HEK293 (cell line): ENCODE measurements around the gene EDEM1.

ENCODE experiments used
- EGR2 ChIP-seq: fragments of 450-650 bp; formaldehyde crosslinking; IDR thresholded peaks from 2 replicates; pipeline ENCODE4 v1.5.1; 2016; ENCODE audit warnings: low read depth, missing biosample characterization, missing genetic modification characterization
- GLI4 ChIP-seq: fragments of 450-650 bp; formaldehyde crosslinking; IDR thresholded peaks from 2 replicates; pipeline ENCODE4 v1.5.1; 2016; ENCODE audit warnings: missing biosample characterization, missing genetic modification characterization
- HOXD13 ChIP-seq: sonication (generic); formaldehyde crosslinking; IDR thresholded peaks from 2 replicates; pipeline ENCODE4 v1.8.0; 2022; ENCODE audit warnings: missing genetic modification reagents, borderline replicate concordance
- KLF9 ChIP-seq: fragments of 450-650 bp; formaldehyde crosslinking; IDR thresholded peaks from 2 replicates; pipeline ENCODE4 v1.5.1; 2016; ENCODE audit warnings: missing biosample characterization, missing genetic modification characterization, low read depth
- PRDM1 ChIP-seq: fragments of 450-650 bp; formaldehyde crosslinking; IDR thresholded peaks from 2 replicates; pipeline ENCODE4; 2016; ENCODE audit warnings: missing biosample characterization, missing genetic modification characterization
- REST ChIP-seq: fragments of 450-650 bp; formaldehyde crosslinking; IDR thresholded peaks from 2 replicates; pipeline ENCODE4 v1.5.1; 2016; ENCODE audit warnings: missing biosample characterization, missing genetic modification characterization
- ZBTB17 ChIP-seq: fragments of 450-650 bp; formaldehyde crosslinking; IDR thresholded peaks from 2 replicates; pipeline ENCODE4 v1.5.1; 2016; ENCODE audit warnings: missing biosample characterization, missing genetic modification characterization
- ZBTB20 ChIP-seq: fragments of 450-650 bp; formaldehyde crosslinking; IDR thresholded peaks from 2 replicates; pipeline ENCODE4 v1.5.1; 2016; ENCODE audit warnings: missing biosample characterization, missing genetic modification characterization
- ZNF121 ChIP-seq: fragments of 450-650 bp; formaldehyde crosslinking; IDR thresholded peaks from 2 replicates; pipeline ENCODE4 v1.5.1; 2016; ENCODE audit warnings: missing biosample characterization, missing genetic modification characterization
- ZNF140 ChIP-seq: fragments of 450-650 bp; formaldehyde crosslinking; IDR thresholded peaks from 2 replicates; pipeline ENCODE4 v1.5.1; 2016; ENCODE audit warnings: missing biosample characterization, missing genetic modification characterization
- ZNF148 ChIP-seq: fragments of 450-650 bp; formaldehyde crosslinking; IDR thresholded peaks from 2 replicates; pipeline ENCODE4 v1.5.0; 2017; ENCODE audit warnings: missing biosample characterization, missing genetic modification characterization, borderline replicate concordance
- ZNF157 ChIP-seq: fragments of 450-650 bp; formaldehyde crosslinking; IDR thresholded peaks from 2 replicates; pipeline ENCODE4 v1.5.1; 2016; ENCODE audit warnings: missing biosample characterization, missing genetic modification characterization
- ZNF23 ChIP-seq: fragments of 450-650 bp; formaldehyde crosslinking; IDR thresholded peaks from 2 replicates; pipeline ENCODE4 v1.5.1; 2016; ENCODE audit warnings: missing biosample characterization, missing genetic modification characterization, borderline replicate concordance
- ZNF324 ChIP-seq: fragments of 450-650 bp; formaldehyde crosslinking; IDR thresholded peaks from 2 replicates; pipeline ENCODE4 v1.5.1; 2016; ENCODE audit warnings: missing biosample characterization, missing genetic modification characterization
- ZNF335 ChIP-seq: fragments of 450-650 bp; formaldehyde crosslinking; conservative IDR thresholded peaks from 2 replicates; pipeline ENCODE4 v1.5.1; 2016; ENCODE audit warnings: missing biosample characterization, missing genetic modification characterization
- ZNF366 ChIP-seq: fragments of 450-650 bp; formaldehyde crosslinking; conservative IDR thresholded peaks from 2 replicates; pipeline ENCODE4 v1.5.1; 2016; ENCODE audit warnings: missing biosample characterization, missing genetic modification characterization
- ZNF398 ChIP-seq: fragments of 450-650 bp; formaldehyde crosslinking; IDR thresholded peaks from 2 replicates; pipeline ENCODE4 v1.5.1; 2017; ENCODE audit warnings: missing biosample characterization, missing genetic modification characterization
- ZNF404 ChIP-seq: fragments of 450-650 bp; formaldehyde crosslinking; IDR thresholded peaks from 2 replicates; pipeline ENCODE4 v1.5.1; 2017; ENCODE audit warnings: missing biosample characterization, missing genetic modification characterization
- ZNF48 ChIP-seq: fragments of 450-650 bp; formaldehyde crosslinking; IDR thresholded peaks from 2 replicates; pipeline ENCODE4 v1.5.1; 2016; ENCODE audit warnings: missing biosample characterization, missing genetic modification characterization
- ZNF513 ChIP-seq: fragments of 450-650 bp; IDR thresholded peaks from 2 replicates; pipeline ENCODE4 v1.5.1; 2018; ENCODE audit warnings: missing biosample characterization, missing genetic modification characterization
- ZNF518A ChIP-seq: fragments of 450-650 bp; formaldehyde crosslinking; conservative IDR thresholded peaks from 2 replicates; pipeline ENCODE4 v1.5.1; 2016; ENCODE audit warnings: low read depth, missing biosample characterization, missing genetic modification characterization
- ZNF560 ChIP-seq: fragments of 450-650 bp; formaldehyde crosslinking; IDR thresholded peaks from 2 replicates; pipeline ENCODE4 v1.5.1; 2017; ENCODE audit warnings: missing biosample characterization, missing genetic modification characterization, borderline replicate concordance
- ZNF600 ChIP-seq: fragments of 450-650 bp; formaldehyde crosslinking; IDR thresholded peaks from 2 replicates; pipeline ENCODE4 v1.5.1; 2016; ENCODE audit warnings: missing biosample characterization, missing genetic modification characterization
- ZNF76 ChIP-seq: fragments of 450-650 bp; formaldehyde crosslinking; IDR thresholded peaks from 2 replicates; pipeline ENCODE4; 2016; ENCODE audit warnings: low read depth, missing biosample characterization, missing genetic modification characterization, borderline replicate concordance

EDEM1 gene

GRCh38 chr3:5197470-5198312, 10.2 kb downstream of the EDEM1 start (continued):
- peak; percentile 42; the same call in 1 of the 2 replicates for TF ChIP-seq ZNF324
- TF ChIP-seq ZNF76 (tag by site-specific recombination): no peak
- TF ChIP-seq ZNF157: no peak
- TF ChIP-seq ZNF148 (tag by site-specific recombination): no peak
- peak; percentile 61 for TF ChIP-seq ZNF335 (tag by site-specific recombination)
- TF ChIP-seq ZBTB17 (tag by site-specific recombination): peak; percentile 59; the same call in 1 of the 2 replicates
- no peak for TF ChIP-seq ZNF23 (tag by site-specific recombination)
- no peak for TF ChIP-seq REST (tag by site-specific recombination)
- no peak for TF ChIP-seq ZNF560
- no peak for TF ChIP-seq ZNF600
- TF ChIP-seq ZNF48 (tag by site-specific recombination): no peak
- TF ChIP-seq KLF9 (tag by site-specific recombination): no peak
- peak; percentile 61 for TF ChIP-seq ZNF518A (tag by site-specific recombination)
- no peak for TF ChIP-seq PRDM1 (tag by site-specific recombination)
- TF ChIP-seq HOXD13 (CRISPR knock-in tag): peak; percentile 45; the same call in 1 of the 2 replicates
- TF ChIP-seq EGR2 (tag by site-specific recombination): no peak
- peak; percentile 41; the same call in 1 of the 2 replicates for TF ChIP-seq ZNF121
- TF ChIP-seq ZNF366 (tag by site-specific recombination): 0 out of 2 replicates have a peak, but pooled peaks have one; percentile 23
- TF ChIP-seq ZNF404: no peak
- peak; percentile 77 for TF ChIP-seq ZNF513
- peak; percentile 43; the same call in 1 of the 2 replicates for TF ChIP-seq ZBTB20 (tag by site-specific recombination)
- no peak for TF ChIP-seq GLI4 (tag by site-specific recombination)
- 0 out of 2 replicates have a peak, but pooled peaks have one; percentile 25 for TF ChIP-seq ZNF398 (tag by site-specific recombination)
- no peak for TF ChIP-seq ZNF140 (tag by site-specific recombination)
